BE2C (cell line): ENCODE measurements around the gene BCL6B.
A peak's percentile ranks its signal among the peaks of the same experiment; 100 is the strongest.

ENCODE experiments used
- DNase-seq: peaks from one replicate; pipeline ENCODE4 v3.0.0-alpha.2; 2020
- H3K27me3 ChIP-seq: fragments of 250-450 bp; sonication (Bioruptor Pico); 2 replicates; pipeline ENCODE4 v1.5.1; 2020; ENCODE audit warnings: mild to moderate bottlenecking
- H3K36me3 ChIP-seq: fragments of 250-450 bp; sonication (Bioruptor Pico); 2 replicates; pipeline ENCODE4 v1.5.1; 2020; ENCODE audit warnings: mild to moderate bottlenecking
- H3K4me1 ChIP-seq: fragments of 250-450 bp; sonication (Bioruptor Pico); 2 replicates; pipeline ENCODE4 v1.5.1; 2020
- H3K4me3 ChIP-seq: 2 replicates; pipeline ENCODE4 v1.5.1; 2011; ENCODE audit warnings: low read depth, low read length
- H3K9me3 ChIP-seq: fragments of 250-450 bp; sonication (Bioruptor Pico); 2 replicates; pipeline ENCODE4 v1.5.1; 2020
- CTCF ChIP-seq: IDR thresholded peaks from 2 replicates; pipeline ENCODE4 v1.5.1; 2012; ENCODE audit warnings: mild to moderate bottlenecking, low read depth, low read length

The BCL6B gene

GRCh38 chr17:7060165-7060891 lies 37.5 kb downstream of the BCL6B start:
- Histone ChIP-seq H3K4me3 (no peak overlapping the region), H3K4me1 (peaks cover 10% of the 10 kb centered on the region), H3K27me3 (no peaks in the 10 kb centered on the region), H3K9me3 (no peaks in the 10 kb centered on the region), H3K36me3 (no peaks in the 10 kb centered on the region)
- no peak for DNase-seq
- no peak for TF ChIP-seq CTCF

- Histone ChIP-seq H3K27me3 (no peaks in the 10 kb centered on the region), H3K9me3 (no peaks in the 10 kb centered on the region), H3K4me1 (peaks cover 10% of the 10 kb centered on the region), H3K4me3 (no peak overlapping the region), H3K36me3 (no peaks in the 10 kb centered on the region)
- DNase-seq = no peak
- TF ChIP-seq CTCF = no peak
Measured at GRCh38 chr17:7063518-7064094, 40.8 kb downstream of the BCL6B start.

- Histone ChIP-seq H3K4me3 (no peak overlapping the region), H3K9me3 (no peaks in the 10 kb centered on the region), H3K27me3 (no peaks in the 10 kb centered on the region), H3K36me3 (no peaks in the 10 kb centered on the region), H3K4me1 (peaks cover 10% of the 10 kb centered on the region)
- TF ChIP-seq CTCF = no peak
- peak; percentile 56 for DNase-seq
Measured at GRCh38 chr17:7064261-7064660, 41.4 kb downstream of the BCL6B start.

- Histone ChIP-seq H3K4me1 (peaks cover 10% of the 10 kb centered on the region), H3K27me3 (no peaks in the 10 kb centered on the region), H3K9me3 (no peaks in the 10 kb centered on the region), H3K4me3 (no peak overlapping the region), H3K36me3 (no peaks in the 10 kb centered on the region)
- DNase-seq = no peak
- no peak for TF ChIP-seq CTCF
Measured at GRCh38 chr17:7067198-7067597, 44.3 kb downstream of the BCL6B start.

GRCh38 chr17:7068268-7068667 lies 45.4 kb downstream of the BCL6B start:
- Histone ChIP-seq H3K4me1 (peaks cover 10% of the 10 kb centered on the region), H3K4me3 (no peak overlapping the region), H3K27me3 (no peaks in the 10 kb centered on the region), H3K9me3 (no peaks in the 10 kb centered on the region), H3K36me3 (no peaks in the 10 kb centered on the region)
- TF ChIP-seq CTCF = no peak
- no peak for DNase-seq

GRCh38 chr17:7070712-7071111 lies 47.9 kb downstream of the BCL6B start:
- DNase-seq = no peak
- Histone ChIP-seq H3K4me1 (no peaks in the 10 kb centered on the region), H3K36me3 (no peaks in the 10 kb centered on the region), H3K9me3 (no peaks in the 10 kb centered on the region), H3K4me3 (no peak overlapping the region), H3K27me3 (no peaks in the 10 kb centered on the region)
- TF ChIP-seq CTCF = no peak
